ENCODE data around the gene TRAF1.

Gene TRAF1

GRCh38 chr9:120922404-120923195, 4.0 kb downstream of the TRAF1 start:
- DNase-seq = no peak

- DNase-seq = no peak
These were observed 4.9 kb downstream of the TRAF1 start for GRCh38 chr9:120921661-120922181.

- DNase-seq = no peak
These were observed 5.8 kb downstream of the TRAF1 start for GRCh38 chr9:120920806-120921178.

- DNase-seq = no peak
These were observed 6.5 kb downstream of the TRAF1 start for GRCh38 chr9:120919843-120920805.

GRCh38 chr9:120918931-120919842, 7.4 kb downstream of the TRAF1 start:
- no peak for DNase-seq

- DNase-seq = no peak
These were observed 8.4 kb downstream of the TRAF1 start for GRCh38 chr9:120917929-120918762.

- DNase-seq = no peak
These were observed 9.4 kb downstream of the TRAF1 start for GRCh38 chr9:120916991-120917880.

GRCh38 chr9:120916588-120916987, 10.0 kb downstream of the TRAF1 start:
- DNase-seq = no peak

- peak; percentile 35 for DNase-seq
These were observed 10.6 kb downstream of the TRAF1 start for GRCh38 chr9:120915854-120916470.

- no peak for DNase-seq
These were observed 11.6 kb downstream of the TRAF1 start for GRCh38 chr9:120914953-120915352.

- no peak for DNase-seq
These were observed 12.2 kb downstream of the TRAF1 start for GRCh38 chr9:120914396-120914795.

- no peak for DNase-seq
These were observed 12.8 kb downstream of the TRAF1 start for GRCh38 chr9:120913647-120914264.

GRCh38 chr9:120912958-120913646, 13.5 kb downstream of the TRAF1 start:
- DNase-seq = no peak

GRCh38 chr9:120911295-120911837, 15.2 kb downstream of the TRAF1 start:
- no peak for DNase-seq

- DNase-seq = no peak
These were observed 16.0 kb downstream of the TRAF1 start for GRCh38 chr9:120910643-120911042.

GRCh38 chr9:120909904-120910303, 16.7 kb downstream of the TRAF1 start:
- peak; percentile 39 for DNase-seq

GRCh38 chr9:120905315-120906164, 21.1 kb downstream of the TRAF1 start:
- DNase-seq = peak; percentile 38

- no peak for DNase-seq
These were observed 21.7 kb downstream of the TRAF1 start for GRCh38 chr9:120904978-120905301.
